Effector CD4-positive, alpha-beta T cell (primary cell): Measurements from ENCODE around the gene FUCA1.
"Not testable (repeated sequence)": the region's sequence is repeated elsewhere in the genome, so short reads cannot be mapped to it uniquely, and the experiment has no call there.

ENCODE experiments used
- DNase-seq: peaks from one replicate; pipeline ENCODE4 v3.0.0-alpha.2; 2020

The FUCA1 gene

GRCh38 chr1:23836037-23836436 is 32.1 kb downstream of the FUCA1 start:
- DNase-seq = no peak

DNA sequence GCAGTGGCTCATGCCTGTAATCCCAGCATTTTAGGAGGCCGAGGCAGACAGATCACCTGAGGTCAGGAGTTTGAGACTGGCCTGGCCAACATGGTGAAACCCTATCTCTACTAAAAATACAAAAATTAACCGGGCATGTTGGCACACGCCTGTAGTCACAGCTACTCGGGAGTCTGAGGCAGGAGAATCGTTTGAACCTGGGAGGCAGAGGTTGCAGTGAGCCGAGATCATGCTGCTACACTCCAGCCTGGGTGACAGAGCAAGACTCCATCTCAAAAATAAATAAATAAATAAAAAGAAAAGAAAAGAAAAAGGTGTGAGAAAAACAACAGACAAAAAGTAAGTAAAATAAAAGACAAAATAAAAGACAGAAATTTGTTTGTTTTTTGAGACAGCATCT is 33.9 kb downstream of the FUCA1 start:
- DNase-seq = not testable (repeated sequence)

- no peak for DNase-seq
Observed at GRCh38 chr1:23827717-23828116, 40.4 kb downstream of the FUCA1 start.

DNA sequence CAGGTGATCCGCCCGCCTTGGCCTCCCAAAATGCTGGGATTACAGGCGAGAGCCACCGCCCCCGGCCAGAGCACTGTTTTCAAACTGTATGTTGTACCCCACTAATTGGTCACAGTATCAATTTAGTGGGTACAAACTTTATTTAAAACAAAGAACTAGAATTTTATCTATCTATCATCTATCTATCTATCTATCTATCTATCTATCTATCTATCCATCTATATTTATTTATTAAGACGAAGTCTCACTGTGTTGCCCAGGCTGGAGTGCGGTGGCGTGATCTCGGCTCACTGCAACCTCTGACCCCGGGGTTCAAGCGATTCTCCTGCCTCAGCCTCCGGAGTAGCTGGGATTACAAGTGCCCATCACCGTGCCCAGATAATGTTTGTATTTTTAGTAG is 41.5 kb downstream of the FUCA1 start:
- DNase-seq = not testable (repeated sequence)

- DNase-seq = no peak
Observed at GRCh38 chr1:23825762-23826522, 42.1 kb downstream of the FUCA1 start.

GRCh38 chr1:23825076-23825761 is 42.9 kb downstream of the FUCA1 start, which contains the start of gene HMGCL:
HMGCL (minus strand) TSS chr1:23825429; CDS start chr1:23825415, 14 bp downstream.
- DNase-seq = peak; percentile 83

DNA sequence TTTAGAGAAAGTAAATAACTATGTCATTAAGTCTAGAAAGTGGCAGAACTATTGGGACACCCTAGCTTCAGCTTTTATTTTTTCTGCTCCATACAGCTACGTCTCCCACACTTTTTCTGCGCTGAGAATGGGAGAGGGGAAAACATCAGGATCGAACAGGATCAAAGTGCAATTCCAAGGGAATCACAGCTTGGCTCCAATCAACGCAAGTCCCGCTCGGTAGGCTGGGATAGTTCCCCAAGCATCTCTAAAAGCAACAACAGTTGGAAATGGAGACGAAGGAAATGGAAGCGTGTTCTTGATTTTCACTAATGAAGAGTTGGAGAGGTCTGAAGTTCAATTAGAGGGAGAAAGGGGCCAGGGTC is 43.4 kb downstream of the FUCA1 start:
- DNase-seq = no peak

DNA sequence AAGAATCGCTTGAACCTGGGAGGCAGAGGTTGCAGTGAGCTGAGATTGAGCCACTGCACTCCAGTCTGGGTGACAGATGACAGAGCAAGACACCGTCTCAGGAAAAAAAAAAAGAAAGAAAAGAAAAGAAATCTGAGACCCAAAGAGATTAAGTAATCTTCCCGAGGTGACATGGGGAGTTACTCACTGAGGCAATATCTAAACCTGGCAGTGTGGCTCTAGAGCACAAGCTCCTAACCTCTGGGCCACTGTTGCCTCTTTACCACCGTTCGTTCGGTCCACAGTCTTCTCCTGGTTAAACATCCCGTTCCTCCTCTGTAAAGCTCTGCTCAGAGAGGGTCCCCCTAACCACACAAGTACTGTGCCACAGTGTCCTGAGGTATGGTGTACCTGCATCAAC is 44.3 kb downstream of the FUCA1 start:
- DNase-seq = no peak

DNA sequence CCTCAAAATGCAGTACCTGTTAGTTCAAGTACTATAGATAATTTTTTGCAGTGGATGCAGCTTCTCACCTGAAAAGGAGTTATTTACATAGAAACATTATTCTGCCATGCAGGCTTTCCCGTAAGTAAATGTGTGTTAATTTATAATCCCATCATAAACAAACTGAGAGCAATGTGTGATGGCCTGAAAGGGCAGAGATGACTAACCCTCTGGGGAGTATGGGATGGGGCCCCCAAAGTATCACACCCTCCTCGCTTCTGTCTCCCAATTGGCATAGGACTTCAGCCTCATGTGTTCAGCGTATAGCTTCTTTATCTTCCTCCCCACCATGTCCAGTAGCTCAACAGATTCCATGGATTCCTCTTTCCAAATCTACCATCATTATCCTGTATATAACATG is 50.5 kb downstream of the FUCA1 start:
- DNase-seq = no peak

GRCh38 chr1:23816906-23817305 is 51.2 kb downstream of the FUCA1 start:
- DNase-seq = no peak

DNA sequence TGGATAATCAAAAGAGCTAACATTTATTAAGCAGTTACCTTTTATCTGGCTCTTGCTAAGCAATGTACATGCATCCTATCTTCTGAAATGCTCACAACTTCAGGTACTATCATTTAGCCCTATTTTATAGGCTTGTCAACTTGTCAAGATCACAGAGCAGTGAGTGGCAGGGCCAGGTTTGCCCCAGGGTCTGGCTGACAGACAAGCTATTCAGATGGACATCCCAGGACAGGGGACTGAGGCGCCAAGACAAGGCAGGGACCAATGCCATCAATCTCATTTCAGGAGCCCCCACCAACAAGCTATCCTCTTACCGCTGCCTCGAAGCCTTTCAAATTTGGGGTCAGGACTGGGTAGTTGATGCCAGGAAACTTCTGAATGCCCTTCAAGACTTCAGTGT is 51.7 kb downstream of the FUCA1 start:
- no peak for DNase-seq

DNA sequence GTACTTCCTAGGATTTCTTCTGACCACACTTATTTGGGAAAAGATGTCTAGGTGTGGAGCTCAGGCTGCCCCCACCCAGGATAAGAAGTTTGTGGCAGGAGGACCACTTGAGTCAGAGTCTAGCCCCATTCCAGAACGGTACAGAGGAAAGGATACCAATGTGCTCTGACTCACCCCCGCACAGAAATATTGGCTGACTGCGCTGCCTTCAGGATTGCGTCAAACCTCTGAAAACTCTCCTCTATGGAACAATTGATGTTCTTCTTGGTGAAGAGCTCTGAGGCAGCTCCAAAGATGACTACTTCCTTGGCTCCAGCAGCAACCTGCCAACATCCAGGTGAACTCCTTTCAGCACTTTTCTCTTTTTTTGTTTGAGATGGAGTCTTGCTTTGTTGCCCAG is 54.1 kb downstream of the FUCA1 start:
- DNase-seq = no peak

DNA sequence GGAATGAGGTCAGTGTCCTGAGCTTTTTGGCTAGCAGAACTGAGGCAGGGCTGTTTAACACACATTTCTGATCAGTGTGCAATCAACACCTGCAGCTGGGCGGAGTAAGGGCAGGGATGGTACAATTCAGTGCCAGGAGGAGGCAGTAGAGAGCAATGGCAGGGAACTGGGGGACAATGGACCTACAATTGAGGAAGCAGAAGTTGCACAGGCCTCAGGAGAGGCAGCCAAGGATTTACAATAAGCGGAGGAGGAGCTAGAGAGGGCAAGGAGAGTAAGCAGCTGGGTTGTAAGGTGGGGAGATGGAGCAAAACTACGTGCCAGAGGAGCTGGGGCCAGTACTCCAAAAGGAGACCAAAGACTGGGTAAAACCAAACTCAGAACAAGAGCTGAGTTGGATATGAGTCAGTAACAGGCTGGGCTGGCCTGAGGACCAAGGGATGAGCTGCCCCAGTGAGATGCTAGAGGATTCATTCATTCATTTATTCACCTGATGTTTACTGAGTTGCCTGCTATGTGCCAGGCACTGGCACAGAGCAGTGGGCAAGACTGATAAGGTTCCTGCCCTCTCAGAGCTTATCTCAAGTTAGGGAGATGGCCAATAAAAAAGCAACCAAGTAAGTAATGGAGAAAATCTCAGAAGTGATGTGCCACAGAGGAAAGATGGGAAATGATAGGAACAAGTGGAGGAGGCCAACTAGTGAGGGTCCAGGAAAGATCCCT is 57.1 kb downstream of the FUCA1 start:
- peak; percentile 38 for DNase-seq

DNA sequence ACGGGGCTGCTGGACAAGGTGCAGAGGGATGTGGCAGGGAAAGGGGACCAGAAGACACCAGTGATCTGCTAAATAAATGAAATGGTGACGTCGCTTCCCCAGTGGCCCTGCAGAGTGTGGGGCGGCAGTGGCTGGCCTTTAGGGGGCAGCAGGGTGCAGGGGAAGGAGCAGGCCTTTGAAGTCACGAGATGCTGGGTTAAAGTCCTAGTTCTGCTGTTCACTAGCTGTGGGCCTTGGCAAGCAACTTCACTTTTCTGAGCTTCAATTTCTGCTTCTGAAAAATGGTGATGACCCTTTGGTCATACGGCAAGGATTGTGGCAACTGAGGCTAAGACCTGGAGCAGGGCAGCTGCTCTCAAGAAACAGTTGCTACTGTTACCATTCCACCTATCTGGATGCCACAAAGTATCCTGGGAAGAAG is 58.3 kb downstream of the FUCA1 start:
- peak; percentile 74 for DNase-seq

- no peak for DNase-seq
Observed at GRCh38 chr1:23807453-23807852, 60.6 kb downstream of the FUCA1 start.

DNA sequence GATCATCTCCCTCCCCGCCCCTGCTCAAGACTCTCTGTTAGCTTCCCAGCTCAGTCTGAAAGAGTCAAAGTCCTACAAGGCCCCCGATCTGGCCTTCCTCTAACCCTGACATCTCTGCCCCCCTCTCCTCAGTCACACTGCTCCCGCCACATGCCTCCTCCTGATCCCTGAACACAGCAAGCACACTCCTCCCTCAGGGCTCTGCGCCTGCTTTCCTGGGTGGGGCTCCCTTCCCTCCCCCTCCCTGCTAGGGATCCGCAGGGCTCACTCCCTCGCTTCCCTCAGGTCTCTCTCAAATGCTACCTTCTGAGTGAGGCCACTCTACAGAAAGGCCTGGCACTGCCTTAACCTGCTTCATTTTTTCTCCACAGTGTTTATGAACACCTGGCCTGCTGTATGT is 61.8 kb downstream of the FUCA1 start:
- DNase-seq = no peak

DNA sequence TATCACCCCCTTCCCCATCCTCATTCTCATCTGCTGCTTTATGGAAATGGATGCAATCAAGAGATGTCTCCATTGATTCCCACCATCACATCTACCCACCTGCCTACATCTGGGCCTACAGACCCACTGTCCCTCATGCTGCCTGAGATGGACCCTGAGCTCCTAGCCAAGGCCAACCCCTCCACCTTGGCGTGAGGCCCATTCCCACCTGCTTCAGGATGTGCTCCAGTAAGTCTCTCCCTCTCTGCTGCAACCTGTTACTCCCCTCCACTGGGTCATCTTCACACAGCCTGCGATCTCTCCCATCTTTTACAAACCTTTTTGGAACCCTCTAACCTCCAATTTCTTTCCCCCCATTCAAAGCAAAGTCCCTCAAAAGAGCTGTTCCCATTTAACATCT is 63.1 kb downstream of the FUCA1 start:
- DNase-seq = no peak

DNA sequence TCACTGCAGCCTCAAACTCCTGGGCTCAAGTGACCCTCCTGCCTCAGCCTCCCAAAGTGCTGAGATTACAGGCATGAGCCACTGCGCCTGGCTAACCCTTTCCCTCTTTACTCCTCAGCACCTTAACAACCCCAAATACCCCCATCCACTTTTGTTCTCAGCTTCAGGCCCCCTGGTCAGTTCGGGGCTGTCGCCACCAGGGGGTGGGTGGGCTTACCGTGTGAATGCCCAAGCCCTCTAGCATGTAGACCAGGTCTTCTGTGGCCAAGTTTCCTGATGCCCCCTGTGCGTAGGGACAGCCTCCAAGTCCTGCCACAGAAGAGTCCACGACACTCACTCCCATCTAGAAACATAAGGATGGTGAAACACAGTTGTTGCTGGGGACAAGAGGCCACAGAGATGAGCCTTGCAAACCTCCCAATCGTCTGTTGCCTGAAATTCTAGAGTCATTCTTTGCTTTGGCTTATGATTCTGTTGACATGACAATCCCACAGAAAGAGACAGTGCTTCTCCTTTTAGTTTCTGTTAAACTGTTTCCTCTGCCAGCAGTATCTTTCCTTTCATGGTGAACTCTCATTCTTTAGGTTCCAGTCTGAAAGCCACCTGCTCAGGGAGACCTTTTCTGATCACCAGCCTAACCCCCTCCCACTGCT is 63.8 kb downstream of the FUCA1 start:
- DNase-seq = no peak

DNA sequence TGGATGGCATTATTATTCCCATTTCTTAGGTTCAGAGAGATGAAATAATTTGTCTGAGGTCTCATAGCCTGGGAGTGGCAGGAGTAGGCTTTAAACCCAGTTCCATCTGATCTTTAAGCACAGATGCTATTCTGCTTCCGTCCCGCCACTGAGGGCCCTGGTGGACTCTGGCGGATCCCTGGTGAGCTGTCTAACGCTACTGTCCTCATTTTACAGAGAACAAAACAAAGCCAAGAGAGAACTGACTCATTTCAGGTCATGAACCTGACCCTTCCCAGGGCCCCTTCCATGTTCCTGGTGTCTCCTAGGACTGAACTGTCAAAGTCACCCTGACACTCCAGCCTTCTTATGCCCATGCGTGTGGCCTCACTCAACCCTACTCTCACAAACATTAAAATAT is 64.4 kb downstream of the FUCA1 start:
- no peak for DNase-seq

DNA sequence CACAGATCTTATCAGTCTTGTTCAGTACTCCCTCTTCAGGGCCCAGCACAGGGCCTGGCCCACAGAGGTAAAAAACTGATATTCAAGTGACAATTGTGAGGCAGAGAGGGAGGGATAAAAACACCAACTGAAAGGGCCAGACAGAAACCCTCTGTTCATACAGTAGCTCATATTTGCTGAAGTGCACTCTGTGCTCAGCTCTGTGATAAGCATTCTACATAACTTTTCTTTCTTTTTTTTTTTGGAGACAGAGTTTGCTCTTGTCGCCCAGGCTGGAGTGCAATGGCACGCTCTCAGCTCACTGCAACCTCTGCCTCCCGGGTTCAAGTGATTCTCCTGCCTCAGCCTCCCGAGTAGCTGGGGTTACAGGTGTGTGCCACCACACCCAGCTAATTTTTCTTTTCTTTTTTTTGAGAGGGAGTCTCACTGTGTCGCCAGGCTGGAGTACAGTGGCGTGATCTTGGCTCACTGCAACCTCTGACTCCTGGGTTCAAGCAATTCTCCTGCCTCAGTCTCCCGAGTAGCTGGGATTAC is 65.2 kb downstream of the FUCA1 start:
- DNase-seq = not testable (repeated sequence)

GRCh38 chr1:23801876-23802275 is 66.2 kb downstream of the FUCA1 start:
- DNase-seq = no peak

- no peak for DNase-seq
Observed at GRCh38 chr1:23801338-23801748, 66.7 kb downstream of the FUCA1 start.
